HepG2 (cell line): ENCODE data around the gene PHACTR3. TPM values are rescaled to one million over a fixed set of nuclear protein-coding genes. Genes with fewer than 3 reads are reported as not detected.

ENCODE experiments used
- ATAC-seq: fragments of 200-7000 bp; cut with Tn5 transposase; 3 replicates; pipeline ENCODE4 v1.9.1; 2020; ENCODE audit warnings: mild to moderate bottlenecking, moderate library complexity
- BruUV-seq: library from RNA; stranded (reverse); fragments of 400-500 nt; replicated peaks from 2 replicates; lab custom pipeline; 2021; lab: Mats Ljungman, UMichigan
- CTCF ChIA-PET: fragments of 300-600 bp; formaldehyde crosslinking; extraction: SDS; loops from one replicate; lab custom pipeline; 2021; ENCODE audit warnings: low total read pairs, inconsistent platforms, low intra/inter-chr PET ratio; lab: Yijun Ruan, JAX
- POLR2A ChIA-PET: fragments of 350-600 bp; sonication (Branson Sonifier 250); formaldehyde crosslinking; loops from one replicate; lab custom pipeline; 2020; ENCODE audit warnings: antibody characterized with exemption, inconsistent platforms; lab: Yijun Ruan, JAX
- DNase-seq: peaks from one replicate; pipeline ENCODE4 v3.0.0-alpha.2; 2015; ENCODE audit warnings: low spot score
- FAIRE-seq: peaks from 3 replicates; lab custom pipeline; 2011; peaks lifted over from hg19 to GRCh38; lab: Jason Lieb, UNC
- H2AFZ ChIP-seq: one replicate; pipeline ENCODE4 v1.6.1; 2011; ENCODE audit warnings: low read length, inconsistent platforms
- H3K27ac ChIP-seq: fragments of 300-600 bp; 3 replicates; pipeline ENCODE4 v1.8.0; 2011; ENCODE audit warnings: mixed run types, mild to moderate bottlenecking, mixed read lengths, low read length, inconsistent platforms; ENCODE audit not compliant: insufficient read depth; ENCODE audit errors: extremely low read length
- H3K27me3 ChIP-seq, 2 experiments: fragments of 200-600 bp in 1 of 2; 2 replicates in 1 of 2; 3 replicates in 1 of 2; pipeline versions ENCODE4 v1.6.0 to v1.8.0; 2011; ENCODE audit warnings: low read length in 2 of 2, mild to moderate bottlenecking in 2 of 2, moderate library complexity in 2 of 2, inconsistent platforms in 1 of 2; ENCODE audit not compliant: insufficient read depth in 2 of 2, control insufficient read depth in 1 of 2
- H3K36me3 ChIP-seq, 2 experiments: fragments of 200-600 bp in 1 of 2; replicated peaks in 1 of 2; 2 replicates in 1 of 2; 3 replicates in 1 of 2; pipeline versions ENCODE4 v1.5.1 to v1.8.0; 2011; ENCODE audit warnings: low read length in 2 of 2, inconsistent platforms in 1 of 2; ENCODE audit not compliant: insufficient read depth in 2 of 2, control insufficient read depth in 1 of 2
- H3K4me1 ChIP-seq: 2 replicates; pipeline ENCODE4 v1.5.1; 2012; ENCODE audit warnings: low read length, inconsistent platforms; ENCODE audit not compliant: insufficient read depth
- H3K4me2 ChIP-seq: 2 replicates; pipeline ENCODE4 v1.6.0; 2011; ENCODE audit warnings: low read depth, low read length, inconsistent platforms
- H3K4me3 ChIP-seq, 3 experiments: fragments of 200-600 bp in 1 of 3; sonication (generic), shearing (Covaris generic) in 1 of 3; replicated peaks in 1 of 3; 2 replicates each; pipeline ENCODE4 v1.5.1; 2011 to 2016; ENCODE audit warnings: low read length in 3 of 3, inconsistent platforms in 2 of 3, low read depth in 2 of 3, mild to moderate bottlenecking in 2 of 3, control low read depth in 1 of 3, mixed read lengths in 1 of 3; ENCODE audit not compliant: insufficient read depth in 1 of 3
- H3K79me2 ChIP-seq: one replicate; pipeline ENCODE4 v1.6.1; 2011; ENCODE audit warnings: low read length, inconsistent platforms; ENCODE audit not compliant: insufficient read depth
- H3K9ac ChIP-seq: 2 replicates; pipeline ENCODE4 v1.6.0; 2011; ENCODE audit warnings: mild to moderate bottlenecking, low read depth, low read length, inconsistent platforms; ENCODE audit not compliant: insufficient read depth
- H3K9me3 ChIP-seq: 2 replicates; pipeline ENCODE4 v1.5.1; 2012; ENCODE audit warnings: mild to moderate bottlenecking, low read length
- H4K20me1 ChIP-seq: 2 replicates; pipeline ENCODE4 v1.6.0; 2011; ENCODE audit warnings: inconsistent platforms, mild to moderate bottlenecking, low read length, moderate library complexity; ENCODE audit not compliant: insufficient read depth
- ATF7 ChIP-seq, 2 experiments: fragments of 450-650 bp in 1 of 2; sonication (generic) in 1 of 2; formaldehyde crosslinking in 1 of 2; IDR thresholded peaks; 2 replicates each; pipeline versions ENCODE4 v1.4.0 to v1.6.1; 2016 to 2020; ENCODE audit warnings: antibody characterized with exemption in 1 of 2, mild to moderate bottlenecking in 1 of 2, missing genetic modification reagents in 1 of 2
- HHEX ChIP-seq: IDR thresholded peaks from 2 replicates; pipeline ENCODE4 v1.6.1; 2016; ENCODE audit warnings: control low read depth
- HNRNPUL1 ChIP-seq: fragments of 200-400 bp; formaldehyde crosslinking; IDR thresholded peaks from 2 replicates; pipeline ENCODE4 v1.6.1; 2017; ENCODE audit warnings: low read depth, mild to moderate bottlenecking, low read length, moderate library complexity
- HOXA5 ChIP-seq: sonication (generic); formaldehyde crosslinking; IDR thresholded peaks from 2 replicates; pipeline ENCODE4 v1.4.0; 2020; ENCODE audit warnings: missing genetic modification reagents
- JUNB ChIP-seq: sonication (generic); formaldehyde crosslinking; IDR thresholded peaks from 2 replicates; pipeline ENCODE4 v1.8.0; 2022; ENCODE audit warnings: missing genetic modification reagents, mild to moderate bottlenecking, borderline replicate concordance
- MAX ChIP-seq: IDR thresholded peaks from 2 replicates; pipeline ENCODE4 v1.6.1; 2012; ENCODE audit warnings: inconsistent platforms
- NRL ChIP-seq: sonication (generic); formaldehyde crosslinking; IDR thresholded peaks from 2 replicates; pipeline ENCODE4 v1.5.0; 2020; ENCODE audit warnings: missing genetic modification reagents, mild to moderate bottlenecking, moderate library complexity, borderline replicate concordance
- RXRB ChIP-seq: IDR thresholded peaks from 2 replicates; pipeline ENCODE4 v1.6.1; 2016; ENCODE audit warnings: borderline replicate concordance, missing genetic modification reagents, missing compliant biosample characterization
- SNAPC4 ChIP-seq: sonication (generic); formaldehyde crosslinking; IDR thresholded peaks from 2 replicates; pipeline ENCODE4 v1.4.0; 2020; ENCODE audit warnings: mild to moderate bottlenecking, missing genetic modification reagents
- SP4 ChIP-seq: sonication (generic); formaldehyde crosslinking; IDR thresholded peaks from 2 replicates; pipeline ENCODE4 v1.8.1; 2023; ENCODE audit warnings: mild to moderate bottlenecking, missing genetic modification reagents
- ZBTB49 ChIP-seq: sonication (generic); formaldehyde crosslinking; IDR thresholded peaks from 2 replicates; pipeline ENCODE4 v1.4.0; 2020; ENCODE audit warnings: missing genetic modification reagents, borderline replicate concordance
- ZNF484 ChIP-seq: sonication (generic); formaldehyde crosslinking; IDR thresholded peaks from 2 replicates; pipeline ENCODE4 v1.5.1; 2020; ENCODE audit warnings: mild to moderate bottlenecking, low read depth, missing genetic modification reagents, borderline replicate concordance
- ZNF557 ChIP-seq: sonication (generic); formaldehyde crosslinking; IDR thresholded peaks from 2 replicates; pipeline ENCODE4 v1.4.0; 2020; ENCODE audit warnings: missing genetic modification reagents
- ZNF580 ChIP-seq: IDR thresholded peaks from 2 replicates; pipeline ENCODE4 v1.6.1; 2016; ENCODE audit warnings: low read depth, borderline replicate concordance
- ZNF672 ChIP-seq: sonication (generic); formaldehyde crosslinking; IDR thresholded peaks from 2 replicates; pipeline ENCODE4 v1.8.1; 2022; ENCODE audit warnings: missing genetic modification reagents
- ZSCAN22 ChIP-seq: sonication (generic); formaldehyde crosslinking; IDR thresholded peaks from 2 replicates; pipeline ENCODE4 v1.4.0; 2020; ENCODE audit warnings: mild to moderate bottlenecking, missing genetic modification reagents
- WGBS: methylation state at CpG from one replicate; pipeline ENCODE4 v1.1.6; 2017; ENCODE audit warnings: low lambda C conversion rate; 5-methylcytosine and 5-hydroxymethylcytosine counted together
- in situ Hi-C: cut with HindIII; loops from 2 replicates; pipeline ENCODE4 v1.10.0; 2017; ENCODE audit warnings: low pct_unique_long_range_greater_than_20kb; ENCODE audit not compliant: extremely low pct_ligation_motif_present
- intact Hi-C: fragments of 100-400 bp; cut with micrococcal nuclease; formaldehyde crosslinking; loops from one replicate; pipeline ENCODE4 v1.10.0; 2022; ENCODE audit not compliant: unreplicated experiment
- polyA plus RNA-seq, 8 experiments: library from polyadenylated mRNA; depleted of rRNA in 3 of 8; stranded (reverse) in 7 of 8; unstranded in 1 of 8; fragments of >200 nt; fragmentation: Illumina TruSeq in 4 of 8; extraction: Trizol in 4 of 8; gene quantifications; 2 replicates each; pipeline versions ENCODE4 v1.2.1 to v1.2.3, GENCODE V29; 2011 to 2016; ENCODE audit warnings: low read depth in 4 of 8, missing spikeins in 1 of 8, mixed read lengths in 1 of 8; ENCODE audit not compliant: insufficient read depth in 1 of 8
- total RNA-seq, 5 experiments: library from RNA; depleted of rRNA; stranded (reverse); fragments of >200 nt; fragmentation: Illumina TruSeq; extraction: Trizol; gene quantifications; 2 replicates each; pipeline ENCODE4 v1.2.3, GENCODE V29; 2016; ENCODE audit warnings: low read depth in 1 of 5

PHACTR3 gene
- total and polyA plus RNA-seq, 2 of the 13 experiments (the other 11 are each of a cell fraction or from before 2014, with no cell fraction given) = not detected

- TF ChIP-seq SP4 (CRISPR knock-in tag) = no peak
- TF ChIP-seq SNAPC4 (CRISPR knock-in tag) = no peak
- no peak for TF ChIP-seq HOXA5 (CRISPR knock-in tag)
- TF ChIP-seq JUNB (CRISPR knock-in tag) = no peak
Measured at GRCh38 chr20:59568509-59569024, 35.8 kb upstream of the PHACTR3 start (continued).

GRCh38 chr20:59569305-59569704 lies 35.0 kb upstream of the PHACTR3 start:
- ChIA-PET CTCF (no interaction called here), POLR2A (no interaction called here)
- Histone ChIP-seq H3K9ac (no peak overlapping the region), H3K4me3 (no peak overlapping the region), H3K4me1 (peaks cover 4% of the 10 kb centered on the region; the same call in 1 of the 2 replicates), H3K27ac (no peak overlapping the region), H3K79me2 (no peaks in the 10 kb centered on the region), H3K36me3 (no peaks in the 10 kb centered on the region), H3K9me3 (no peaks in the 10 kb centered on the region), H4K20me1 (peaks cover 5% of the 10 kb centered on the region; the same call in 1 of the 2 replicates), H2AFZ (no peak overlapping the region), H3K27me3 (peaks cover 4 to 42% of the 10 kb centered on the region in 2 experiments; a peak in 2 of 5 replicates), H3K4me2 (no peak overlapping the region)
- DNase-seq (no peak), FAIRE-seq (no peak), ATAC-seq (no peak)
- BruUV-seq = no TSS peak
- intact Hi-C loops = no loop called here
- WGBS = under 1% methylated on average over 4 of the region's 4 CpGs
- in situ Hi-C loops = no loop called here
- TF ChIP-seq ZNF672 (no peak), ATF7 (IDR thresholded peaks at IDR 0.05) (no peak), ATF7 (CRISPR knock-in tag; IDR thresholded peaks at IDR 0.05) (no peak), MAX (no peak), RXRB (CRISPR knock-in tag) (no peak), HNRNPUL1 (no peak), HHEX (CRISPR knock-in tag) (no peak), ZNF580 (CRISPR knock-in tag) (no peak), ZBTB49 (no peak), ZSCAN22 (no peak), ZNF484 (CRISPR knock-in tag) (no peak), ZNF557 (no peak), NRL (CRISPR knock-in tag) (no peak)
